Fibroblast of lung (primary cell): Measurements from ENCODE around the gene RASSF5. TPM values are rescaled to one million over a fixed set of nuclear protein-coding genes. Genes with fewer than 3 reads are reported as not detected.

Experiments
- DNase-seq, 2 donors: peaks; one replicate each; pipeline versions ENCODE4 v3.0.0 to v3.0.0-alpha.2; 2010; ENCODE audit warnings: low read depth in 2 of 2
- H2AFZ ChIP-seq: 2 replicates; pipeline ENCODE4 v1.5.1; 2012; ENCODE audit warnings: low read length, control low read depth, inconsistent platforms
- H3K27ac ChIP-seq: 2 replicates; pipeline ENCODE4 v1.5.1; 2011; ENCODE audit warnings: low read length, control low read depth; ENCODE audit not compliant: insufficient read depth
- H3K27me3 ChIP-seq: 2 replicates; pipeline ENCODE4 v1.5.1; 2011; ENCODE audit warnings: mild to moderate bottlenecking, low read length; ENCODE audit not compliant: control insufficient read depth, insufficient read depth
- H3K36me3 ChIP-seq: 2 replicates; pipeline ENCODE4 v1.5.1; 2011; ENCODE audit warnings: low read length; ENCODE audit not compliant: control insufficient read depth, insufficient read depth
- H3K4me1 ChIP-seq: 2 replicates; pipeline ENCODE4 v1.5.1; 2011; ENCODE audit warnings: low read length; ENCODE audit not compliant: control insufficient read depth, insufficient read depth; ENCODE audit errors: extremely low read depth
- H3K4me2 ChIP-seq: 2 replicates; pipeline ENCODE4 v1.5.1; 2011; ENCODE audit warnings: low read length, control low read depth; ENCODE audit not compliant: insufficient read depth; ENCODE audit errors: extremely low read depth
- H3K4me3 ChIP-seq, 4 experiments: fragments of 200-600 bp in 1 of 4; sonication (generic) in 1 of 4; replicated peaks in 1 of 4; 2 replicates each; pipeline ENCODE4 v1.5.1; 2011 to 2016; ENCODE audit warnings: low read length in 4 of 4, low read depth in 3 of 4, mild to moderate bottlenecking in 3 of 4, control low read depth in 2 of 4, inconsistent platforms in 1 of 4, mixed read lengths in 1 of 4; ENCODE audit not compliant: insufficient read depth in 1 of 4; ENCODE audit errors: control extremely low read depth in 1 of 4
- H3K79me2 ChIP-seq: 2 replicates; pipeline ENCODE4 v1.5.1; 2012; ENCODE audit warnings: mild to moderate bottlenecking, low read length, inconsistent platforms; ENCODE audit not compliant: control insufficient read depth, insufficient read depth
- H3K9ac ChIP-seq: 2 replicates; pipeline ENCODE4 v1.5.1; 2011; ENCODE audit warnings: mild to moderate bottlenecking, low read length, control low read depth; ENCODE audit not compliant: insufficient read depth
- H3K9me3 ChIP-seq: 2 replicates; pipeline ENCODE4 v1.5.1; 2012; ENCODE audit warnings: low read depth, low read length; ENCODE audit not compliant: control insufficient read depth, insufficient read depth
- H4K20me1 ChIP-seq: 2 replicates; pipeline ENCODE4 v1.5.1; 2011; ENCODE audit warnings: low read length; ENCODE audit not compliant: control insufficient read depth, insufficient read depth; ENCODE audit errors: extremely low read depth
- CTCF ChIP-seq, 2 donors: IDR thresholded peaks in 1 of 2; conservative IDR thresholded peaks in 1 of 2; 1 replicate in 1 of 2; 2 replicates in 1 of 2; pipeline ENCODE4 v1.5.1; 2011 to 2012; ENCODE audit warnings: low read length in 2 of 2, control low read depth in 1 of 2, inconsistent platforms in 1 of 2, low read depth in 1 of 2, mild to moderate bottlenecking in 1 of 2
- EZH2 ChIP-seq: IDR thresholded peaks from 2 replicates; pipeline ENCODE4 v1.5.1; 2012; ENCODE audit warnings: low read length, control low read depth, mild to moderate bottlenecking; ENCODE audit errors: missing control alignments
- polyA plus RNA-seq, 2 donors: library from polyadenylated mRNA; depleted of rRNA in 1 of 2; stranded (reverse) in 1 of 2; unstranded in 1 of 2; fragments of >200 nt; gene quantifications; 2 replicates each; pipeline ENCODE4 v1.2.1, GENCODE V29; 2011 to 2012; ENCODE audit warnings: missing spikeins in 1 of 2
- total RNA-seq: library from RNA; depleted of rRNA; stranded (reverse); fragments of >200 nt; gene quantifications from 2 replicates; pipeline ENCODE4 v1.2.1, GENCODE V29; 2014

Gene RASSF5
- total and polyA plus RNA-seq, 2 donors (not counting 1 experiment from before 2014, with no cell fraction given): 1.3 to 3.0 TPM

GRCh38 chr1:206467915-206468314 is 39.4 kb upstream of the RASSF5 start:
- H3K4me3 ChIP-seq: no peak overlapping the region
- H3K27ac ChIP-seq: no peak overlapping the region
- peaks cover 30% of the 10 kb centered on the region for H3K4me1 ChIP-seq
- H3K79me2 ChIP-seq: no peaks in the 10 kb centered on the region
- no peak for DNase-seq
- H3K9me3 ChIP-seq: no peaks in the 10 kb centered on the region
- no peaks in the 10 kb centered on the region for H3K36me3 ChIP-seq
- H3K9ac ChIP-seq: no peak overlapping the region
- no peak overlapping the region for H3K4me2 ChIP-seq
- H2AFZ ChIP-seq: no peak overlapping the region
- no peaks in the 10 kb centered on the region for H4K20me1 ChIP-seq
- H3K27me3 ChIP-seq: no peaks in the 10 kb centered on the region
- TF ChIP-seq CTCF (conservative IDR thresholded peaks at IDR 0.05 in 1 of 2, IDR thresholded peaks at IDR 0.05 in 1 of 2; ENCODE audit: low read depth in 1 of 2, low read length in 2 of 2) (no peak), EZH2 (no peak)

GRCh38 chr1:206468571-206468970 is 38.8 kb upstream of the RASSF5 start:
- Histone ChIP-seq H3K27me3 (no peaks in the 10 kb centered on the region), H3K4me2 (no peak overlapping the region), H3K4me1 (peaks cover 31% of the 10 kb centered on the region), H3K36me3 (peaks cover 4% of the 10 kb centered on the region), H3K9ac (no peak overlapping the region), H3K9me3 (no peaks in the 10 kb centered on the region), H3K79me2 (no peaks in the 10 kb centered on the region), H2AFZ (no peak overlapping the region), H3K4me3 (no peak overlapping the region), H4K20me1 (no peaks in the 10 kb centered on the region), H3K27ac (no peak overlapping the region)
- TF ChIP-seq CTCF (conservative IDR thresholded peaks at IDR 0.05 in 1 of 2, IDR thresholded peaks at IDR 0.05 in 1 of 2; ENCODE audit: low read depth in 1 of 2, low read length in 2 of 2) (no peak), EZH2 (no peak)
- DNase-seq: no peak

GRCh38 chr1:206469411-206469932 is 37.9 kb upstream of the RASSF5 start:
- no peak overlapping the region for H3K4me3 ChIP-seq
- H3K27ac ChIP-seq: peak overlapping the region; percentile 21
- H4K20me1 ChIP-seq: no peaks in the 10 kb centered on the region
- H3K36me3 ChIP-seq: peaks cover 5% of the 10 kb centered on the region
- H3K4me2 ChIP-seq: peak overlapping the region; percentile 77
- no peak for DNase-seq
- no peaks in the 10 kb centered on the region for H3K79me2 ChIP-seq
- no peaks in the 10 kb centered on the region for H3K27me3 ChIP-seq
- H3K4me1 ChIP-seq: peaks cover 28% of the 10 kb centered on the region
- no peak for TF ChIP-seq EZH2
- TF ChIP-seq CTCF (conservative IDR thresholded peaks at IDR 0.05 in 1 of 2, IDR thresholded peaks at IDR 0.05 in 1 of 2; ENCODE audit: low read depth in 1 of 2, low read length in 2 of 2): no peak
- H3K9me3 ChIP-seq: no peaks in the 10 kb centered on the region
- peak overlapping the region; percentile 49 for H2AFZ ChIP-seq
- no peak overlapping the region for H3K9ac ChIP-seq
